ENCODE data around the gene ITGA2B. TPM values are rescaled to one million over a fixed set of nuclear protein-coding genes. Genes with fewer than 3 reads are reported as not detected.
"Not testable (repeated sequence)": the region's sequence is repeated elsewhere in the genome, so short reads cannot be mapped to it uniquely, and the experiment has no call there.

ITGA2B gene
- total RNA-seq, 1 donor from 2014 or later = 0.82 TPM

DNA sequence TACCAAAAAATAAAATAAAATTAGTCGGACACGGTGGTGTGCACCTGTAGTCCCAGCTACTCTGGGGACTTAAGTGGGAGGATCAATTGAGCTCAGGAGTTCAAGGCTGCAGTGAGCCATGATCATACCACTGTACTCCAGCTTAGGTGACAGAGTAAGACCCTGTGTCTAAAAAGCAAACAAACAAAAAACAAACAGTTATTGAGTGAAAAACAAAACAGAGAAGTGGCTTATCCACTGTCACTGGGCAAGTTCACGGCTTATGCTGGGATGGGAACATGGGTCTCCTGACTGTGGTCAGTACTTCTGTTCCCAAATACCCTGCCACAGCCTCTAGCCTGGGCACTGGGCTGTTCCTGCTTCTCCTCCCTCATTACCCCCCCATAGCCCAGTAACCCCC, 53.9 kb downstream of the ITGA2B start:
- FAIRE-seq = no peak

DNA sequence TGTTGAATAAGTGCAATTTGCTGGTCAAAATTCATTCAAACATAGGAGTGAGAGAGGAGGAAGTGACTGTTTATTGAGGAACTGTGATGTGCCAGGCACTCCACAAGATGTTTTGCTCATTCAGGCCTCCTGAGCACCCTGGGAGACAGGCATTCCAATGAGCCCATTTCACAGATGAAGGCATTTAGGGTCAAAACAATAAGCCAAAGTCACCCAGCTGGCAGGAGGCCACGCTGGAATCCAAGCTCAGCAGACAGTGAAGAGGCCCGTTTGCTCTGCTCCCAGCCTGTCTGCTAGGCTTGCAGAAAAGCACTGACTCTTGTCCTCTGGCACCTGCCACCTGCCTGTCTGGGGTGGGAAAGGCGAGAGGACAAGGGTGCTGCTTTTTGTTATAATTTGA, 54.7 kb downstream of the ITGA2B start:
- no peak for DNase-seq (ENCODE audit: low spot score in 2 of 2)
- no peak for FAIRE-seq

More for the DNA sequence above, 53.9 kb downstream of the ITGA2B start:
- DNase-seq (ENCODE audit: low spot score in 2 of 2) = no peak

DNA sequence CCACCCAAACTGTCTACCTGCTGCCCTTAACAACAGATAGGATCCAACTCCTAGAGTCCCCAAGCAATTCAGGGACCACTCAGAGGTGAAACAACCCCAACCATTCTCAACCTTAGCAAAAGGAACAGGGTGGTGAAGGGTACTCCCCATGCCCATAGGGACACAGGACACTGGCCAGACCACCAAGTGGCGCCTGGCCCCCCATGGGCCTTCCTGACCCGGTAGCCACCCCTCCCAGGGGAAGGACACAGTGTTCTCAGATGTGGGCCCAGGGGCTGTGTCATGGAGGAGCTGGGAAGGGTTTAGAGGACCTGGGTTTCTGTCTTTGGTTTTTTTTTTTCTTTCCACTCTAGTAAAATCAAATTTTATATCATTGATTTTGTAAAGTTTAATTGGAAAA, 55.1 kb downstream of the ITGA2B start:
- DNase-seq (ENCODE audit: low spot score in 2 of 2) (no peak), FAIRE-seq (no peak)

DNA sequence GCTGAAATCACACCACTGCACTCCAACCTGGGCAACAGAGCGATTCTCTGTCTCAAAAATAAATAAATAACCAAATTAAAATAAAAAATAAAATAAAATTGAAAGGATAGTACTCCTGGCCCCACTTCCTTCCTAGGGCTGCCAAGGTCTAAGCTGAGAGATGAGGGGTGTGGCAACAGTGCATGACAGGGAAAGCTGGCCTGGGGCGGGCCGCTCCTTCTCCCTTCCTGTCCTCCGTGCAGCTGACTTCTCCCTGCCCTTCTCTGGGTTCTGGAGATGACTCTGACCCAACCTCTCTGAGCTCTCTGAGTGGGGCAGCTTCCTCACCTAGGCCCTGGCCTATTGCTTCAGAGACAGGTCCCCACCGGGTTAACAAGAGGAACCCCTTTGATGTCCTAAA, 56.1 kb downstream of the ITGA2B start:
- no peak for FAIRE-seq

DNA sequence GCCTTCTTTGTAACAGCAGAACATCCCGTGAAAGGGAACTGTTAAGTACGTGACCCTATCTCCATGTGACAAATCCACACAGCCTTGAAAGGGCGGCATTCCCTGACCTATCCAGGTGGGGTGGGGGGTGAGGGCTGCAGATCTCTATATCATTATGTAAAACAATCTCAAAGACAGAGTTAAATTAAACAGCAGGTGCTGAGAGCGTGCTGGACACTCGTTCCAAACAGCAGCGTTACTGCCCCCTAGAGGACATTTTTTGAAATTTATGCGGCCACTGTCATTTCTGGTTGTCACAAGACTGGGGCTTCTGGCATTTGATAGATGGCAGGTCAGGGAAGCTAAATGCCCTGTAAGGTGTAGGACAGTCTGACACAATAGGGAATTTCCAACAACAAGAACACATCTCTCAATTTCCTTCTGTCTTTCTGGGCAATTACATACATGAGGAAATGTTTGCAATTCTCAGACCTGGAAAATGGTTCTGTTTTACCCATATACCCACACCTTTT, 58.1 kb downstream of the ITGA2B start:
- FAIRE-seq = no peak
- peak in 1 of 2 donors; percentile 37 for DNase-seq (ENCODE audit: low spot score in 2 of 2)

More for the DNA sequence above, 56.1 kb downstream of the ITGA2B start:
- no peak for DNase-seq (ENCODE audit: low spot score in 2 of 2)

DNA sequence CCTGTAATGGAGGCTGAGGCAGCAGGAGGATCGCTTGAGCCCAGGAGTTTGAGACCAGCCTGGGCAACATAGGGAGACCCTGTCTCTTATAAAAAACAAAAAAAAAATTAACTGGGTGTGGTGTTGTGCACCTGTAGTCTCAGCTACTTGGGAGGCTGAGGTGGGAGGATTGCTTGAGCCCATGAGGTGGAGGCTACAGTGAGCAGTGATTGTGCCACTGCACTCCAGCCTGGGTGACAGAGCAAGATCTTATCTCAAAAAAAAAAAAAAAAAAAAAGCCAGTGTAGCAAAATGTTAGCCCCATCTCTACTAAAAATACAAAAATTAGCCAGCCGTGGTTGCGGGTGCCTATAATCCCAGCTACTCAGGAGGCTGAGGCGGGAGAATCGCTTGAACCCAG, 59.2 kb downstream of the ITGA2B start:
- not testable (repeated sequence) for DNase-seq (ENCODE audit: low spot score in 2 of 2); FAIRE-seq

DNA sequence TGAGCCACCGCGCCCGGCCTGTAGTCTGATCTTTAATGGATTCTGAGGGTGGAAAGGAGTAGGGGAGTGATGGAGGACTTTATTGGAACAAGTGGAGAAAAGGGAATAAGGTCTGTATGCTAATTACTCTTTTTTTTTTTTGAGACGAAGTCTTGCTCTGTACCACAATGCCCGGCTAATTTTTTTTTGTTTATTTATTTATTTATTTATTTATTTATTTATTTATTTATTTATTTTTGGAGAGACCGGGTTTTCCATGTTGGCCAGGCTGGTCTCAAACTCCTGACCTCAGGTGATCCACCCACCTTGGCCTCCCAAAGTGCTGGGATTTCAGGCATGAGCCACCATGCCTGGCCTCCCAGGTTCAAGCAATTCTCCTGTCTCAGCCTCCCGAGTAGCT, 59.9 kb downstream of the ITGA2B start:
- FAIRE-seq; DNase-seq (ENCODE audit: low spot score in 2 of 2): not testable (repeated sequence)

DNA sequence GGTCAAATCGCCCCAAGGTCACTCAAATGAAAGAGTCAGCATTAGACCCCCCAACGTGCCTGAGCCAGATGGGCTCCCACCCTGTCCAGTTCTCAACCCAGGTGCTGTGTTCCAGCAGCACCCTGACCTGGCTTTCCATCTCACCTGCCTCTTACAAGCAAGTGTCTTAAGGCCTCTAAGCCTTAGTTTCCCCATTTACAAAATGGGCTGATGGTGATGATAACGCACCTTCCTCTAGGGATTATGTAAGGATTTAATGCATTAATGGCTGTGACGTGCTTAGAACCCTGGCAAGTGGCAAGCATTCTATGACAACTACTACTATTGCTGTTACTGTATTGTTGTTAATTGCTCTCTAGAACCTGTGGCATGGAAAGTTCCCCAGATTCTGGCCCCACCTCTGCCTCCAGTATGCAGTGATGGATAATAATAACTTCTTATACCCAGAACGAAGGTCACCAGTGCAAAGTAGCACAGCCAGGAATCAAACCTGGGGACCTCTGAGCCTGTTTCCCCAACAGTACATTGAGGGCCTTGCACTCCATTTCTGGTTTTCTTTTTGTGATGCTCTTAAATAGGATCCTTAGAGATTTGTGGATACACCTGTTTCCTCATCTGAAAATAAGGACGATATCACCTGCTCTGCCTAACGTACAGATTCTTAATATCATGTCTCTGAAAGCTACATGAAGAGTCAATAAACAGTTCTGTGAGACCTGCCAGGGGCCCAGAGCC, 61.6 kb downstream of the ITGA2B start:
- FAIRE-seq (no peak), DNase-seq (ENCODE audit: low spot score in 2 of 2) (no peak)

DNA sequence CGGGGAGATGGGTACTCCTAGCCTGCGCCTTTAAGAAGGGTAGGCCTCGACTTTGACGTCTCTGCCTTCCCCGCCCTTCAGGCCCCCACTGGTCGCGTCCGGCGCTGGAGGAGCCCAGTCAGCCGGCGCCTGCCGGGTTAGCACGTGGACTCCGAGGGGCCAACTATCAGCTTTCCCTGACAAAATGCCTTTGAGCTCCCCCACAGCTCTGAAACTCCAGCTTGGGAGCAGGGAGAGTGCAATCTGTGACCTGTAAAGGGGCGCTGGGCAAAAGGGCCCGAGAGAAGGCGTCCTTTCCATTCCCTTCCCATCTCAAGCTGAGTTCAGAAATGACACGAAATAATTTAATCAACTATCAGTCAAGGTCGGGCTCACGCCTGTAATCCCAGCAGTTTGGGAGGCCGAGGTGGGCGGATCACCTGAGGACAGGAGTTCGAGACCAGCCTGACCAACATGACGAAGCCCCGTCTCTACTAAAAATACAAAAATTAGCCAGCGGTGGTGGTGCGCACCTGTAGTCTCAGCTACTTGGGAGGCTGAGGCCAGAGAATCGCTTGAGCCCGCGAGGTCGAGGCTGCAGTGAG, 62.5 kb downstream of the ITGA2B start:
- FAIRE-seq = no peak
- DNase-seq (ENCODE audit: low spot score in 2 of 2) = peak; percentile 94 to 98

DNA sequence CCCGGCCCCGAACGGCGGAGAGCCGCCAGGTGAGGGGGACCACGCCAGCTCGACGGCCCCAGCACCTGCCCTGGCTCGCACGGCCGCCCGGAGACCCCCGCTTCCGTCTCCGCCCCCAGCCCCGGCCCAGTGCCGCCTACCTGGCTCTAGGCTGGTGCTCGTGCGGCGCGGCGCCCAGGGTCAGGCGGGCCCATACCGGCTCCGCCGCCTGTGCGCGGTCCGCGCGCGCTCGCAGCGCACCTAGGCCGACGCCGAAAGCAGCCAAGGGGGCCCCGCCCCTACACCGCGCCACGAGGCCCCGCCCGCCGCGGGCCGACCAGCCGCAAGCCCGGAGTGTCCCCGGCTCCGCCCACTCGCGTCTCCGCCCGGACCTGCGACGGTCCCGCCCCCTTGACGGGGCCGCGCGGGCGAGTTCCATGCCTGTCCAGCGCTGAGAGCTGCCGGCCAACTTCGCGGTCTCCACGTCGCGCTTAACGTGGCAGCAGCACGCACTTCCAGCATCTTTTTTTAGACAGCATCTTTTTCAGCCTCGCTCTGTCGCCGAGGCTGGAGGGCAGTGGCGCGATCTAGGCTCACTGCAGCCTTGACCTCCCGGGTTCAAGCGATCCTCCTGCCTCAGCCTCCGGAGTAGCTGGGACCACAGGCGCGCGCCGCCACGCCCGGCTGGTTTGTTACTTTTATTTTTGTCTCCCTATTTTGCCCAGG, 64.7 kb downstream of the ITGA2B start, which contains the start of gene SLC25A39:
Gene SLC25A39 (minus strand): TSS at position 253 of the 705 bp plus-strand sequence. CDS start 1,261 bp downstream, outside the sequence.
- FAIRE-seq (no peak), DNase-seq (ENCODE audit: low spot score in 2 of 2) (peak; percentile 95 to 98)

DNA sequence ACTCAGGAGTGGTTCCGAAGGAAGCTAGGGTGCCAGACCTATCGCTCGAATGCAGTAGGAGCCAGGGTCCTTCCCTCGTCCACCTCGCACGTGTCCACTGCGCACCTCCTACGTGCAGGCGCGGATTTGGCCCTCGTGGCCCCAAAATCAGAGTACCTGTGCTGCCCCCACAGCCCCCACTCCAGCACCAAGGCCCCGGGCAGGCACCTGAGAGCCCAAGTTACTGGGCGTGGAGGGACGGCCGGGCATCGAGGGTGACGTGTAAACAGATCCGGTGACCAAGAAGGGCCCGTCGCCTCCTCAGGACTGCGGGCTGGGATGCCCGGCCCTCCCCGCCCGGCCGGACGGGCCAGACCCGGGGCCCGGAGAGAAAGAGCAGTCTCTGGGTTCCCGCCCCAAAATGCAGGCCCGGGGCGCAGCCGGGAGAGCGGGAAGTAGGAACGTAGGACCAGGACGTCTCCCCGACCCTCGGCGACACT, 65.3 kb downstream of the ITGA2B start:
- FAIRE-seq (no peak), DNase-seq (ENCODE audit: low spot score in 2 of 2) (no peak)

DNA sequence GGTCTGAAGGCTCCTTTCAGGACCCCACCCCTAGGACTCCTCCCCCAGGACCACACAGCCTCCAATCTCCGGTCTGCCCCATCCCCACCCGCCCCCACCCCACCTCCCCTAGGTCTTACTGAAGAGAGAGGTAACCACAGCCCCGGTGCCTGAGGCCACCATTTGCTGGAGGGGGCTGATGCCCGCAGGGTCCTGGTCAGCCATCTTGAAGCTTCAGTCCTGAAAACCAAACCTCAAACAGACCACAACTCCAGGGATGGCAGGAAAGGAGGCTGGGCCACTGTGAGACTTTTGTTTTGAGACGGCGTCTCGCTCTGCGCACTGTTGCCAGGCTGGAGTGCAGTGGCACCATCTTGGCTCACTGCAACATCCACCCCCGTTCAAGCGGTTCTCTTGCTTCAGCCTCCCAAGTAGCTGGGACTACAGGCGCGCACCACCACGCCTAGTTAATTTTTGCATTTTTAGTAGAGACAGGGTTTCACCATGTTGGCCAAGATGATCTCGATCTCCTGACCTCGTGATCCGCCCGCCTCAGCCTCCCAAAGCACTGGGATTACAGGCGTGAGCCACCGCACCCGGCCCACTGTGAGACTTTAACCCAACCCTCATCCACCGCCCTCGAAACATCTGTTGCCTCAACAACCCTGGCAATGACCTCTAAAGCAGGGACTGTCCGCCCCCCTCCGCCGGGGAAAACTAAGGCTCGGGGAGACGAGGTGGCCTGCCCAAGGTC, 65.9 kb downstream of the ITGA2B start:
- FAIRE-seq (no peak), DNase-seq (ENCODE audit: low spot score in 2 of 2) (no peak)

DNA sequence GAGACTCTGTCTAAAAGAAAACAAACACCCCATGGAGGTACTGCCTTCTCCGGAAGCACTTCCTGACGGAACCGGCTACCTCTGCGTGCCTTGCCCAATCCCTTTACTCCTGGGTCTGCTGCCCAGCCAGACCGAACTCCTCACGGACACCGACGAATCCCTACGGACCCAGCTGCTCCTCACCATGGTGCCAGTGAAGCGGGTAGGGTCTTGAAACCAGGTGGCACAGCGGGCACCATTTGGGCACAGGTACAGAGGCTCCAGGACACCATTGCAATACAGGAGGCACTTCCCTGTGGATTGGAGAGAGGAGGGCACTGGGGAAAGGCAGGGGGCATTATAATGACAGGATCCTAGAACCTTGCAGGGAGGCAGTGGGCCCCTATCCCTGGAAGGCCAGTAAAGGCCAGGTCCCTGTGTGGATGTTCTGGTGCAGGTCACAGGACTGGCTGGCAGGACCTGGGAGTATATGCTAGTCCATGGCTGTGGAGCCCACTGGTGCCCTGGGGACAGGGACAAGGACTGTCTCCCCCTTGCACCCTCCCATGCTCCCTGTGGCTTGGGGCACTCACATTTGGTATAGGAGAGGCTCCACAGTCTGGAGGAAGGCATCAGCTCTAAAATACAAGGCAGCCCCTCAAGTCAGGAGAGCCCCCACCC, 67.1 kb downstream of the ITGA2B start:
- no peak for FAIRE-seq
- no peak for DNase-seq (ENCODE audit: low spot score in 2 of 2)

Small RNAs within 50 kb of the gene (small RNA-seq; reads per million reads assigned to genes)
- not detected for gene RN7SL258P

Other genes starting within 250 kb of the ITGA2B start
- gene HROB, start 247.7 kb downstream of the ITGA2B start, total RNA-seq = 0.82 TPM
- not detected for gene ASB16, start 218.9 kb downstream of the ITGA2B start, total RNA-seq
- gene TMUB2, start 202.7 kb downstream of the ITGA2B start, total RNA-seq = 22.0 TPM
- 64.4 TPM for gene ATXN7L3, start 189.8 kb downstream of the ITGA2B start, total RNA-seq
- 69.3 TPM for gene UBTF, start 170.0 kb downstream of the ITGA2B start, total RNA-seq
- gene SLC4A1, start 121.5 kb downstream of the ITGA2B start, total RNA-seq = 4.9 TPM
- gene RUNDC3A, start 81.0 kb downstream of the ITGA2B start, total RNA-seq = 123 TPM
- gene SLC25A39, start 64.8 kb downstream of the ITGA2B start, total RNA-seq = 30.2 TPM
- gene GRN, start 44.3 kb downstream of the ITGA2B start, total RNA-seq = 44.0 TPM
- 60.7 TPM for gene FAM171A2, start 25.8 kb downstream of the ITGA2B start, total RNA-seq
- 21.6 TPM for gene GPATCH8, start 113.8 kb upstream of the ITGA2B start, total RNA-seq
- 3.7 TPM for gene FZD2, start 167.8 kb upstream of the ITGA2B start, total RNA-seq

Data from frontal cortex (tissue), 4 donors.